ENCODE data around the gene FARS2. TPM values are rescaled to one million over a fixed set of nuclear protein-coding genes. Genes with fewer than 3 reads are reported as not detected.

FARS2 gene
- total and polyA plus RNA-seq, 2 of the 13 experiments (the other 11 are each of a cell fraction or from before 2014, with no cell fraction given) = 15.4 to 26.0 TPM

- TF ChIP-seq ZNF558 (CRISPR knock-in tag; IDR thresholded peaks at IDR 0.05; ENCODE audit: borderline replicate concordance) (peak; percentile 36; the same call in 1 of the 2 replicates), ZNF772 (CRISPR knock-in tag; IDR thresholded peaks at IDR 0.05) (no peak), SMAD1 (CRISPR knock-in tag; IDR thresholded peaks at IDR 0.05; ENCODE audit: borderline replicate concordance, low read depth) (0 out of 2 replicates have a peak, but pooled peaks have one; percentile 7), PLSCR1 (CRISPR knock-in tag; IDR thresholded peaks at IDR 0.05; ENCODE audit: borderline replicate concordance) (no peak), ZHX1 (CRISPR knock-in tag; IDR thresholded peaks at IDR 0.05; ENCODE audit: low read depth) (no peak), FOXK2 (IDR thresholded peaks at IDR 0.05) (no peak), ZBTB21 (CRISPR knock-in tag; IDR thresholded peaks at IDR 0.05) (no peak), TAF1 (CRISPR knock-in tag; IDR thresholded peaks at IDR 0.05) (no peak; the same call in 1 of the 2 replicates), ZNF713 (CRISPR knock-in tag; IDR thresholded peaks at IDR 0.05) (no peak), ARID4A (CRISPR knock-in tag; IDR thresholded peaks at IDR 0.05; ENCODE audit: borderline replicate concordance) (peak; percentile 73; the same call in 1 of the 2 replicates), KDM4B (CRISPR knock-in tag; IDR thresholded peaks at IDR 0.05) (no peak; the same call in 1 of the 2 replicates), ZBTB25 (CRISPR knock-in tag; IDR thresholded peaks at IDR 0.05) (no peak), REST (IDR thresholded peaks at IDR 0.05; ENCODE audit: borderline replicate concordance in 1 of 2, low read depth in 1 of 2, low read length in 2 of 2) (peak in 1 of 2 experiments; percentile 51; a peak in 1 of 4 replicates), ZNF44 (CRISPR knock-in tag; IDR thresholded peaks at IDR 0.05) (no peak; the same call in 1 of the 2 replicates), FOSL1 (CRISPR knock-in tag; IDR thresholded peaks at IDR 0.05; ENCODE audit: borderline replicate concordance) (no peak), YY1 (IDR thresholded peaks at IDR 0.05; ENCODE audit: insufficient read depth, insufficient replicate concordance, low read depth, low read length) (no peak)
Observed at GRCh38 chr6:5261545-5262109, 314 bp downstream of the FARS2 start (continued).

Measured in HepG2 (cell line).